Adrenal gland (tissue), 5 donors: Measurements from ENCODE around the gene SMIM1.

ENCODE experiments used
- POLR2A ChIP-seq, 2 donors: fragments of 450-650 bp; IDR thresholded peaks; one replicate each; pipeline ENCODE4 v1.6.1; 2017; ENCODE audit warnings: antibody characterized with exemption in 2 of 2, mild to moderate bottlenecking in 2 of 2, moderate library complexity in 1 of 2
- TF ChIP-seq, protein P1 (sequence below), 6 experiments: fragments of 450-650 bp in 4 of 6; fragments of 200-600 bp in 2 of 6; sonication (generic) in 1 of 6; IDR thresholded peaks; 1 replicate in 5 of 6; 2 replicates in 1 of 6; pipeline versions ENCODE4 v1.5.1 to v1.8.0; 2016 to 2021; ENCODE audit warnings: antibody characterized with exemption in 6 of 6, mild to moderate bottlenecking in 2 of 6, moderate library complexity in 1 of 6
- donor health status: DM: no; HTN: no; CAD: no.

DNA sequence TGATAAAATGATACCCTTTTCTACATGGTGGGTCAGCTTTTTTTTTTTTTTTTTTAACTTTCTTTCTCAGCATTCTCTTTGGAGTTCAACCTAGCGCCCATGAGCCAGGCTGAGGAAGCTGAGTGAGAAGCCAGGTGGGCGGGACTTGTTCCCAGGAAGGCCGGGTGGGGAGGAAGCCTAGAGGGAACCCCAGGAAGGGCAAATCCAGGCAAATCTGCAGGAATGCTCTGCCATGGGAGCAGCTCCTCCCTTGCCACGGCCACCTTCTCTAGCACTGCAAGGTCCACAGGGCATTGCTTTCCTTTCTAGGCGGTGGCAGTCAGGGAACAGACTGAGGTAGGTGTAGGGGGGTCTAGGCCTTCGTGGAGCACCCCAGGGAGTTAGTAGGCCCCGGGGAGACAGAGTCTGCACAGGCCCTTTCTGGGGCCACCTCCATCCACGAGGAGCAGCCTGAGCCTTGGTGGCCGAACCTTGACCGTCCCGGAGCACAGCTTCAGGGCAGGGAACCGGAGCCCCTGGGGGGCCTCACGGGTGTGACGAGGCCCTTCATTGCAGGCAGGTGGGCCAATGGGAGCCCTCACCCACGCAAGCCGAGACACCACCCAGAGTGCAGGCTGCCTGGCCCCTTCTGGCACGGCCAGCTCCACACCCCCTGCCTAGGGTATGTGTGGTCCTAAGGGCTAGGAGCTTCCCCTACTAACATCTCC is 38.5 kb upstream of the SMIM1 start:
- TF ChIP-seq, protein P1, sequence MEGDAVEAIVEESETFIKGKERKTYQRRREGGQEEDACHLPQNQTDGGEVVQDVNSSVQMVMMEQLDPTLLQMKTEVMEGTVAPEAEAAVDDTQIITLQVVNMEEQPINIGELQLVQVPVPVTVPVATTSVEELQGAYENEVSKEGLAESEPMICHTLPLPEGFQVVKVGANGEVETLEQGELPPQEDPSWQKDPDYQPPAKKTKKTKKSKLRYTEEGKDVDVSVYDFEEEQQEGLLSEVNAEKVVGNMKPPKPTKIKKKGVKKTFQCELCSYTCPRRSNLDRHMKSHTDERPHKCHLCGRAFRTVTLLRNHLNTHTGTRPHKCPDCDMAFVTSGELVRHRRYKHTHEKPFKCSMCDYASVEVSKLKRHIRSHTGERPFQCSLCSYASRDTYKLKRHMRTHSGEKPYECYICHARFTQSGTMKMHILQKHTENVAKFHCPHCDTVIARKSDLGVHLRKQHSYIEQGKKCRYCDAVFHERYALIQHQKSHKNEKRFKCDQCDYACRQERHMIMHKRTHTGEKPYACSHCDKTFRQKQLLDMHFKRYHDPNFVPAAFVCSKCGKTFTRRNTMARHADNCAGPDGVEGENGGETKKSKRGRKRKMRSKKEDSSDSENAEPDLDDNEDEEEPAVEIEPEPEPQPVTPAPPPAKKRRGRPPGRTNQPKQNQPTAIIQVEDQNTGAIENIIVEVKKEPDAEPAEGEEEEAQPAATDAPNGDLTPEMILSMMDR (IDR thresholded peaks at IDR 0.05): no peak
- TF ChIP-seq POLR2A (IDR thresholded peaks at IDR 0.05): no peak
